Measurements from ENCODE around the gene CACNA2D3. TPM values are rescaled to one million over a fixed set of nuclear protein-coding genes. Genes with fewer than 3 reads are reported as not detected.
"Not testable (repeated sequence)": the region's sequence is repeated elsewhere in the genome, so short reads cannot be mapped to it uniquely, and the experiment has no call there.

Gene CACNA2D3
- polyA plus RNA-seq, 1 donor from 2014 or later, result 26.2 TPM

DNA sequence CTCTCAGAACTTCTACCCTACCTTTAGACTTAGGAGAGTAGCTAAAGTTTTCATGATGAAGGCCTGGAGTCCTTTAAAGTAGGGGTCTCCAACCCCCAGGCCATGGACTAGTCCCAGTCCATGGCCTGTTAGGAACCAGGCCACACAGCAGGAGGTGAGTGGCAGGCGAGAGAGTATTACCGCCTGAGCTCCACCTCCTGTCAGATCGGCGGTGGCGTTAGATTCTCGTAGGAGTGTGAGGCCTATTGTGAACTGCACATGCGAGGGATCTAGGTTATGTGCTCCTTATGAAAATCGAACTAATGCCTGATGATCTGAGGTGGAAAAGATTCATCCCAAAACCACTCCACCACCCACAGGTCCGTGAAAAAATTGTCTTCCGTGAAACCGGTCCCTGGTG lies 18.3 kb upstream of the CACNA2D3 start:
- no peaks in the 10 kb centered on the region for H4K20me1 ChIP-seq (ENCODE audit: insufficient read depth)
- H3K27ac ChIP-seq (ENCODE audit: low read length), result no peak overlapping the region
- no peaks in the 10 kb centered on the region for H3K36me3 ChIP-seq (ENCODE audit: insufficient read depth, low read length)
- TF ChIP-seq SMC3 (conservative IDR thresholded peaks at IDR 0.05; ENCODE audit: poor library complexity) (no peak), POLR2AphosphoS5 (IDR thresholded peaks at IDR 0.05) (no peak), EZH2 (IDR thresholded peaks at IDR 0.05; ENCODE audit: borderline replicate concordance, insufficient read depth, low read length, poor library complexity, severe bottlenecking) (no peak), RAD21 (conservative IDR thresholded peaks at IDR 0.05) (no peak), TAF1 (IDR thresholded peaks at IDR 0.05; ENCODE audit: low read depth) (no peak), MXI1 (conservative IDR thresholded peaks at IDR 0.05; ENCODE audit: poor library complexity, severe bottlenecking) (no peak), EP300 (conservative IDR thresholded peaks at IDR 0.05; ENCODE audit: poor library complexity, severe bottlenecking) (no peak)
- TF ChIP-seq, protein P1, sequence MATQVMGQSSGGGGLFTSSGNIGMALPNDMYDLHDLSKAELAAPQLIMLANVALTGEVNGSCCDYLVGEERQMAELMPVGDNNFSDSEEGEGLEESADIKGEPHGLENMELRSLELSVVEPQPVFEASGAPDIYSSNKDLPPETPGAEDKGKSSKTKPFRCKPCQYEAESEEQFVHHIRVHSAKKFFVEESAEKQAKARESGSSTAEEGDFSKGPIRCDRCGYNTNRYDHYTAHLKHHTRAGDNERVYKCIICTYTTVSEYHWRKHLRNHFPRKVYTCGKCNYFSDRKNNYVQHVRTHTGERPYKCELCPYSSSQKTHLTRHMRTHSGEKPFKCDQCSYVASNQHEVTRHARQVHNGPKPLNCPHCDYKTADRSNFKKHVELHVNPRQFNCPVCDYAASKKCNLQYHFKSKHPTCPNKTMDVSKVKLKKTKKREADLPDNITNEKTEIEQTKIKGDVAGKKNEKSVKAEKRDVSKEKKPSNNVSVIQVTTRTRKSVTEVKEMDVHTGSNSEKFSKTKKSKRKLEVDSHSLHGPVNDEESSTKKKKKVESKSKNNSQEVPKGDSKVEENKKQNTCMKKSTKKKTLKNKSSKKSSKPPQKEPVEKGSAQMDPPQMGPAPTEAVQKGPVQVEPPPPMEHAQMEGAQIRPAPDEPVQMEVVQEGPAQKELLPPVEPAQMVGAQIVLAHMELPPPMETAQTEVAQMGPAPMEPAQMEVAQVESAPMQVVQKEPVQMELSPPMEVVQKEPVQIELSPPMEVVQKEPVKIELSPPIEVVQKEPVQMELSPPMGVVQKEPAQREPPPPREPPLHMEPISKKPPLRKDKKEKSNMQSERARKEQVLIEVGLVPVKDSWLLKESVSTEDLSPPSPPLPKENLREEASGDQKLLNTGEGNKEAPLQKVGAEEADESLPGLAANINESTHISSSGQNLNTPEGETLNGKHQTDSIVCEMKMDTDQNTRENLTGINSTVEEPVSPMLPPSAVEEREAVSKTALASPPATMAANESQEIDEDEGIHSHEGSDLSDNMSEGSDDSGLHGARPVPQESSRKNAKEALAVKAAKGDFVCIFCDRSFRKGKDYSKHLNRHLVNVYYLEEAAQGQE (IDR thresholded peaks at IDR 0.05; ENCODE audit: borderline replicate concordance), result no peak
- TF ChIP-seq, protein P2, sequence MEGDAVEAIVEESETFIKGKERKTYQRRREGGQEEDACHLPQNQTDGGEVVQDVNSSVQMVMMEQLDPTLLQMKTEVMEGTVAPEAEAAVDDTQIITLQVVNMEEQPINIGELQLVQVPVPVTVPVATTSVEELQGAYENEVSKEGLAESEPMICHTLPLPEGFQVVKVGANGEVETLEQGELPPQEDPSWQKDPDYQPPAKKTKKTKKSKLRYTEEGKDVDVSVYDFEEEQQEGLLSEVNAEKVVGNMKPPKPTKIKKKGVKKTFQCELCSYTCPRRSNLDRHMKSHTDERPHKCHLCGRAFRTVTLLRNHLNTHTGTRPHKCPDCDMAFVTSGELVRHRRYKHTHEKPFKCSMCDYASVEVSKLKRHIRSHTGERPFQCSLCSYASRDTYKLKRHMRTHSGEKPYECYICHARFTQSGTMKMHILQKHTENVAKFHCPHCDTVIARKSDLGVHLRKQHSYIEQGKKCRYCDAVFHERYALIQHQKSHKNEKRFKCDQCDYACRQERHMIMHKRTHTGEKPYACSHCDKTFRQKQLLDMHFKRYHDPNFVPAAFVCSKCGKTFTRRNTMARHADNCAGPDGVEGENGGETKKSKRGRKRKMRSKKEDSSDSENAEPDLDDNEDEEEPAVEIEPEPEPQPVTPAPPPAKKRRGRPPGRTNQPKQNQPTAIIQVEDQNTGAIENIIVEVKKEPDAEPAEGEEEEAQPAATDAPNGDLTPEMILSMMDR (IDR thresholded peaks at IDR 0.05; ENCODE audit: poor library complexity, severe bottlenecking), result no peak
- H3K79me2 ChIP-seq (replicated peaks; ENCODE audit: insufficient read depth, low read length), result no peaks in the 10 kb centered on the region
- H3F3A ChIP-seq (ENCODE audit: insufficient read depth, low read length, poor library complexity, severe bottlenecking), result no peaks in the 10 kb centered on the region
- H2AFZ ChIP-seq (ENCODE audit: low read depth, low read length), result no peak overlapping the region
- H3K9me3 ChIP-seq (ENCODE audit: low read length), result no peaks in the 10 kb centered on the region
- no peak overlapping the region for H3K4me2 ChIP-seq (ENCODE audit: low read length)
- H3K4me3 ChIP-seq (ENCODE audit: low read length), result no peak overlapping the region
- H3K27me3 ChIP-seq (ENCODE audit: insufficient read depth, low read depth, low read length), result no peaks in the 10 kb centered on the region
- no peaks in the 10 kb centered on the region for H3K9me2 ChIP-seq (ENCODE audit: insufficient read depth, low read length)
- H3K9ac ChIP-seq (ENCODE audit: low read length), result no peak overlapping the region

DNA sequence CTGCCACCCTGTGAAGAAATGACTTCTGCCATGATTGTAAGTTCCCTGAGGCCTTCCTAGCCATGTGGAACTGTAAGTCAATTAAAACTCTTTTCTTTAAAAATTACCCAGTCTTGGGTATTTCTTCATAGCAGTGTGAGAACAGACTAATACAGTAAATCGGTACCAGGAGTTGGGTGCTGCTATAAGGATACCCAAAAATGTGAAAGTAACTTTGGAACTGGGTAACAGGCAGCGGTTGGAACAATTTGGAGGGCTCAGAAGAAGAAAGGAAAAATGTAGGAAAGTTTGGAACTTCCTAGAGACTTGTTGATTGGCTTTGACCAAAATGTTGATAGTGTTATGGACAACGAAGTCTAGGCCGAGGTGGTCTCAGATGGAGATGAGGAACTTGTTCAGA lies 6.2 kb upstream of the CACNA2D3 start:
- H3K4me3 ChIP-seq (ENCODE audit: low read length); H2AFZ ChIP-seq (ENCODE audit: low read depth, low read length); H3K4me2 ChIP-seq (ENCODE audit: low read length); H4K20me1 ChIP-seq (ENCODE audit: insufficient read depth); H3F3A ChIP-seq (ENCODE audit: insufficient read depth, low read length, poor library complexity, severe bottlenecking); H3K9me3 ChIP-seq (ENCODE audit: low read length); H3K79me2 ChIP-seq (replicated peaks; ENCODE audit: insufficient read depth, low read length); H3K9ac ChIP-seq (ENCODE audit: low read length); H3K27ac ChIP-seq (ENCODE audit: low read length); H3K36me3 ChIP-seq (ENCODE audit: insufficient read depth, low read length); H3K9me2 ChIP-seq (ENCODE audit: insufficient read depth, low read length): not testable (repeated sequence)
- H3K27me3 ChIP-seq (ENCODE audit: insufficient read depth, low read depth, low read length), result peaks cover 34% of the 10 kb centered on the region

Measured in neural cell (in vitro differentiated cells).